ENCODE results near the gene NAGA. TPM values are rescaled to one million over a fixed set of nuclear protein-coding genes. Genes with fewer than 3 reads are reported as not detected.

The NAGA gene
- 23.9 and 28.2 TPM in 2 replicates for total RNA-seq

GRCh38 chr22:42070517-42071422, at the start of gene NAGA:
TSS of gene NAGA (minus strand) at chr22:42070812. CDS start at chr22:42070297, 515 bp downstream.

GRCh38 chr22:42090596-42091454, 20.2 kb upstream of the NAGA start, which contains the start of gene NDUFA6:
TSS of gene NDUFA6 (minus strand) at chr22:42090772. CDS start at chr22:42090744, 28 bp downstream.

GRCh38 chr22:42079319-42080251, 9.0 kb upstream of the NAGA start, which contains the start of gene SMDT1:
TSS of gene SMDT1 (plus strand) at chr22:42079700. CDS start at chr22:42079769, 69 bp downstream.

GRCh38 chr22:42074132-42074811, 3.7 kb upstream of the NAGA start, which contains the start of gene PHETA2:
TSS of gene PHETA2 (plus strand) at chr22:42074248. CDS start at chr22:42077294, 3,046 bp downstream.

Other genes with a start within 250 kb of the NAGA start
- 68.4 and 91.0 TPM in 2 replicates for gene SREBF2, start 237.7 kb downstream of the NAGA start, total RNA-seq
- gene SHISA8, start 155.7 kb downstream of the NAGA start, total RNA-seq, result not detected in 2 replicates
- under 0.01 TPM in 1 of 2 replicates, not detected in the other for gene TNFRSF13C, start 144.0 kb downstream of the NAGA start, total RNA-seq
- gene CENPM, start 123.7 kb downstream of the NAGA start, total RNA-seq, result 3.2 and 7.7 TPM in 2 replicates
- gene SEPTIN3, start 101.4 kb downstream of the NAGA start, total RNA-seq, result 0.24 TPM in 1 of 2 replicates, not detected in the other
- gene WBP2NL, start 72.0 kb downstream of the NAGA start, total RNA-seq, result under 0.01 TPM in 1 of 2 replicates, not detected in the other
- gene PHETA2, start 3.4 kb upstream of the NAGA start, total RNA-seq, result 5.1 and 6.7 TPM in 2 replicates
- gene SMDT1, start 8.9 kb upstream of the NAGA start, total RNA-seq, result 3.9 and 4.7 TPM in 2 replicates
- 32.3 and 41.6 TPM in 2 replicates for gene NDUFA6, start 20.0 kb upstream of the NAGA start, total RNA-seq
- gene CYP2D6, start 60.0 kb upstream of the NAGA start, total RNA-seq, result 0.24 and 0.85 TPM in 2 replicates
- 44.6 and 51.2 TPM in 2 replicates for gene TCF20, start 199.8 kb upstream of the NAGA start, total RNA-seq